HEK293 (cell line): ENCODE data around the gene TRMT1.

Source experiments
- GLIS1 ChIP-seq: fragments of 450-650 bp; formaldehyde crosslinking; IDR thresholded peaks from 2 replicates; pipeline ENCODE4 v1.5.1; 2016; ENCODE audit warnings: missing biosample characterization, missing genetic modification characterization
- HIC1 ChIP-seq: fragments of 450-650 bp; formaldehyde crosslinking; IDR thresholded peaks from 2 replicates; pipeline ENCODE4 v1.5.1; 2016; ENCODE audit warnings: missing biosample characterization, missing genetic modification characterization
- KLF9 ChIP-seq: fragments of 450-650 bp; formaldehyde crosslinking; IDR thresholded peaks from 2 replicates; pipeline ENCODE4 v1.5.1; 2016; ENCODE audit warnings: missing biosample characterization, missing genetic modification characterization, low read depth
- OVOL3 ChIP-seq: fragments of 450-650 bp; formaldehyde crosslinking; IDR thresholded peaks from 2 replicates; pipeline ENCODE4 v1.5.1; 2016; ENCODE audit warnings: missing biosample characterization, missing genetic modification characterization
- SALL2 ChIP-seq: fragments of 450-650 bp; formaldehyde crosslinking; IDR thresholded peaks from 2 replicates; pipeline ENCODE4 v1.5.0; 2017; ENCODE audit warnings: missing biosample characterization, mild to moderate bottlenecking, missing genetic modification characterization, borderline replicate concordance
- YY2 ChIP-seq: fragments of 450-650 bp; formaldehyde crosslinking; IDR thresholded peaks from 2 replicates; pipeline ENCODE4 v1.5.1; 2016; ENCODE audit warnings: missing biosample characterization, missing genetic modification characterization
- ZBTB1 ChIP-seq: fragments of 450-650 bp; formaldehyde crosslinking; IDR thresholded peaks from 2 replicates; pipeline ENCODE4 v1.5.1; 2016; ENCODE audit warnings: missing biosample characterization, missing genetic modification characterization
- ZBTB11 ChIP-seq: fragments of 450-650 bp; formaldehyde crosslinking; conservative IDR thresholded peaks from 2 replicates; pipeline ENCODE4 v1.5.1; 2016; ENCODE audit warnings: low read depth, missing biosample characterization, missing genetic modification characterization
- ZBTB44 ChIP-seq: fragments of 450-650 bp; IDR thresholded peaks from 2 replicates; pipeline ENCODE4 v1.5.1; 2018; ENCODE audit warnings: missing biosample characterization, mild to moderate bottlenecking, missing genetic modification characterization
- ZBTB49 ChIP-seq: fragments of 450-650 bp; formaldehyde crosslinking; IDR thresholded peaks from 2 replicates; pipeline ENCODE4 v1.5.1; 2016; ENCODE audit warnings: missing biosample characterization, missing genetic modification characterization, low read depth
- ZBTB8A ChIP-seq: fragments of 450-650 bp; formaldehyde crosslinking; IDR thresholded peaks from 2 replicates; pipeline ENCODE4 v1.5.1; 2016; ENCODE audit warnings: missing biosample characterization, missing genetic modification characterization
- ZFP37 ChIP-seq: fragments of 450-650 bp; formaldehyde crosslinking; IDR thresholded peaks from 2 replicates; pipeline ENCODE4 v1.5.1; 2016; ENCODE audit warnings: missing biosample characterization, missing genetic modification characterization
- ZNF174 ChIP-seq: fragments of 450-650 bp; formaldehyde crosslinking; IDR thresholded peaks from 2 replicates; pipeline ENCODE4 v1.5.0; 2017; ENCODE audit warnings: missing biosample characterization, mild to moderate bottlenecking, missing genetic modification characterization
- ZNF335 ChIP-seq: fragments of 450-650 bp; formaldehyde crosslinking; conservative IDR thresholded peaks from 2 replicates; pipeline ENCODE4 v1.5.1; 2016; ENCODE audit warnings: missing biosample characterization, missing genetic modification characterization
- ZNF398 ChIP-seq: fragments of 450-650 bp; formaldehyde crosslinking; IDR thresholded peaks from 2 replicates; pipeline ENCODE4 v1.5.1; 2017; ENCODE audit warnings: missing biosample characterization, missing genetic modification characterization
- ZNF488 ChIP-seq: fragments of 450-650 bp; formaldehyde crosslinking; IDR thresholded peaks from 2 replicates; pipeline ENCODE4 v1.5.1; 2016; ENCODE audit warnings: missing biosample characterization, missing genetic modification characterization
- ZNF521 ChIP-seq: fragments of 450-650 bp; formaldehyde crosslinking; IDR thresholded peaks from 2 replicates; pipeline ENCODE4 v1.5.1; 2017; ENCODE audit warnings: missing biosample characterization, mild to moderate bottlenecking, missing genetic modification characterization
- ZNF600 ChIP-seq: fragments of 450-650 bp; formaldehyde crosslinking; IDR thresholded peaks from 2 replicates; pipeline ENCODE4 v1.5.1; 2016; ENCODE audit warnings: missing biosample characterization, missing genetic modification characterization
- ZNF621 ChIP-seq: fragments of 450-650 bp; formaldehyde crosslinking; IDR thresholded peaks from 2 replicates; pipeline ENCODE4 v1.5.1; 2017; ENCODE audit warnings: missing biosample characterization, missing genetic modification characterization
- ZNF623 ChIP-seq: fragments of 450-650 bp; formaldehyde crosslinking; IDR thresholded peaks from 2 replicates; pipeline ENCODE4 v1.5.1; 2016; ENCODE audit warnings: missing biosample characterization, missing genetic modification characterization
- ZNF660 ChIP-seq: fragments of 450-650 bp; IDR thresholded peaks from 2 replicates; pipeline ENCODE4 v1.5.1; 2018; ENCODE audit warnings: missing biosample characterization, mild to moderate bottlenecking, missing genetic modification characterization
- ZNF692 ChIP-seq: fragments of 450-650 bp; formaldehyde crosslinking; IDR thresholded peaks from 2 replicates; pipeline ENCODE4 v1.5.1; 2016; ENCODE audit warnings: missing biosample characterization, missing genetic modification characterization
- ZNF785 ChIP-seq: fragments of 450-650 bp; formaldehyde crosslinking; IDR thresholded peaks from 2 replicates; pipeline ENCODE4 v1.5.1; 2016; ENCODE audit warnings: missing biosample characterization, missing genetic modification characterization
- ZNF830 ChIP-seq: fragments of 450-650 bp; IDR thresholded peaks from 2 replicates; pipeline ENCODE4 v1.5.0; 2018; ENCODE audit warnings: missing biosample characterization, missing genetic modification characterization, low read depth, mild to moderate bottlenecking, moderate library complexity
- ZSCAN23 ChIP-seq: fragments of 450-650 bp; formaldehyde crosslinking; IDR thresholded peaks from 2 replicates; pipeline ENCODE4 v1.5.1; 2016; ENCODE audit warnings: missing biosample characterization, missing genetic modification characterization
- ZXDB ChIP-seq: fragments of 450-650 bp; formaldehyde crosslinking; IDR thresholded peaks from 2 replicates; pipeline ENCODE4 v1.5.1; 2016; ENCODE audit warnings: missing biosample characterization, missing genetic modification characterization

Gene TRMT1

GRCh38 chr19:13154241-13154778 lies 37.8 kb upstream of the TRMT1 start (continued):
- TF ChIP-seq ZBTB11 (tag by site-specific recombination) = no peak; the same call in 1 of the 2 replicates
- no peak for TF ChIP-seq ZNF621 (tag by site-specific recombination)
- TF ChIP-seq ZNF174 (tag by site-specific recombination) = no peak
- TF ChIP-seq ZNF335 = peak; percentile 35
- TF ChIP-seq ZXDB = 0 out of 2 replicates have a peak, but pooled peaks have one; percentile 8
- no peak for TF ChIP-seq ZBTB44 (tag by site-specific recombination)
- TF ChIP-seq ZBTB8A (tag by site-specific recombination) = no peak
- peak; percentile 8; the same call in 1 of the 2 replicates for TF ChIP-seq ZNF692 (tag by site-specific recombination)
- peak; percentile 41; the same call in 1 of the 2 replicates for TF ChIP-seq GLIS1 (tag by site-specific recombination)
- no peak for TF ChIP-seq ZNF830 (tag by site-specific recombination)
- no peak for TF ChIP-seq ZNF785 (tag by site-specific recombination)
- TF ChIP-seq ZNF398 (tag by site-specific recombination) = peak; percentile 64
- no peak for TF ChIP-seq ZNF521
- no peak for TF ChIP-seq ZNF623
- TF ChIP-seq KLF9 (tag by site-specific recombination) = peak; percentile 57
- TF ChIP-seq ZSCAN23 (tag by site-specific recombination) = no peak
- peak; percentile 82; the same call in 1 of the 2 replicates for TF ChIP-seq HIC1 (tag by site-specific recombination)
- no peak for TF ChIP-seq ZBTB49 (tag by site-specific recombination)
- TF ChIP-seq ZBTB1 (tag by site-specific recombination) = no peak
- TF ChIP-seq OVOL3 (tag by site-specific recombination) = no peak; the same call in 1 of the 2 replicates
- no peak for TF ChIP-seq SALL2 (tag by site-specific recombination)
- TF ChIP-seq ZNF488 (tag by site-specific recombination) = no peak
- no peak for TF ChIP-seq YY2 (tag by site-specific recombination)
- TF ChIP-seq ZFP37 (tag by site-specific recombination) = 0 out of 2 replicates have a peak, but pooled peaks have one; percentile 31
- no peak; the same call in 1 of the 2 replicates for TF ChIP-seq ZNF600 (tag by site-specific recombination)
- TF ChIP-seq ZNF660 (tag by site-specific recombination) = 0 out of 2 replicates have a peak, but pooled peaks have one; percentile 14
